Activated CD8-positive, alpha-beta memory T cell treated with anti-CD3 and anti-CD28 coated beads, Interleukin-2, amount 50 U/mL, for 24 hours (primary cell): ENCODE data around the gene EIF1AD.
A peak's percentile ranks its signal among the peaks of the same experiment; 100 is the strongest.
"Not testable (repeated sequence)": the region's sequence is repeated elsewhere in the genome, so short reads cannot be mapped to it uniquely, and the experiment has no call there.

Experiments used
- DNase-seq: peaks from one replicate; pipeline ENCODE4 v3.0.0-alpha.2; 2020; ENCODE audit errors: extremely low read depth

The EIF1AD gene

GRCh38 chr11:66001942-66002647, at the start of gene EIF1AD, which contains the start of gene BANF1:
Gene EIF1AD (minus strand): TSS chr11:66002157. CDS start chr11:66000389, 1,768 bp downstream.
Gene BANF1 (plus strand): TSS chr11:66002503. CDS start chr11:66003251, 748 bp downstream.
- DNase-seq, result peak; percentile 89

- no peak for DNase-seq
Measured at GRCh38 chr11:66051371-66051765, 49.4 kb upstream of the EIF1AD start.

- no peak for DNase-seq
Measured at GRCh38 chr11:66050581-66051231, 48.7 kb upstream of the EIF1AD start.

GRCh38 chr11:66048547-66049323, 46.8 kb upstream of the EIF1AD start, which contains the start of gene GAL3ST3:
Gene GAL3ST3 (minus strand): TSS chr11:66049161. CDS start chr11:66045415, 3,746 bp downstream.
- no peak for DNase-seq

- no peak for DNase-seq
Measured at GRCh38 chr11:66047541-66048365, 45.8 kb upstream of the EIF1AD start.

- DNase-seq, result no peak
Measured at GRCh38 chr11:66046901-66047300, 44.9 kb upstream of the EIF1AD start.

- peak; percentile 72 for DNase-seq
Measured at GRCh38 chr11:66045177-66045639, 43.3 kb upstream of the EIF1AD start.

- no peak for DNase-seq
Measured at GRCh38 chr11:66044757-66045156, 42.8 kb upstream of the EIF1AD start.

- DNase-seq, result no peak
Measured at GRCh38 chr11:66042996-66043906, 41.3 kb upstream of the EIF1AD start.

- no peak for DNase-seq
Measured at GRCh38 chr11:66042227-66042995, 40.5 kb upstream of the EIF1AD start.

- DNase-seq, result no peak
Measured at GRCh38 chr11:66039765-66040164, 37.8 kb upstream of the EIF1AD start.

GRCh38 chr11:66037327-66037726, 35.4 kb upstream of the EIF1AD start:
- DNase-seq, result no peak

- no peak for DNase-seq
Measured at GRCh38 chr11:66036334-66036710, 34.4 kb upstream of the EIF1AD start.

GRCh38 chr11:66035653-66036333, 33.8 kb upstream of the EIF1AD start:
- DNase-seq, result no peak

- DNase-seq, result no peak
Measured at GRCh38 chr11:66032957-66033735, 31.2 kb upstream of the EIF1AD start.

GRCh38 chr11:66026017-66026529, 24.1 kb upstream of the EIF1AD start, which contains the start of gene CATSPER1:
Gene CATSPER1 (minus strand): TSS chr11:66026479. CDS start chr11:66026379, 100 bp downstream.
- no peak for DNase-seq

GRCh38 chr11:66023186-66023440, 21.2 kb upstream of the EIF1AD start:
- DNase-seq, result not testable (repeated sequence)
